ENCODE measurements around the gene PDXK.

DNA sequence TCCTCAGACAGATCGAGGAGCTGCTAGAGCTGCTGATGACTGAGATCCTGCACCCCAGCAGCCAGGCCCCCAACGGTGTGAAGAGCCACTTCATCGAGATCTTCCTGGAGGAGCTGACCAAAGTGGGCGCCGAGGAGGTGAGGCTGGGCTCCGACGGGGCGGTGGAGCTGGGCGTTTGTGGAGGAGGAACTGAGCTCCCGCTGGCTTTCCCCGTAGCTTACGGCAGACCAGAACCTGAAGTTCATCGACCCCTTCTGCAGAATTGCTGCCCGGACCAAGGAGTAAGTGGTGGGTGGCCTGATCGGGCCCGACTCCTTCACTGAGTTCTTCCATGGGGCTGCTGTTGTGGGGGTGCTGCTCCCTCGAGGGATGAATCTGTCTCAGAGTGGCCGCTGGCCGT is 78.5 kb downstream of the PDXK start:
- TF ChIP-seq, protein P1, sequence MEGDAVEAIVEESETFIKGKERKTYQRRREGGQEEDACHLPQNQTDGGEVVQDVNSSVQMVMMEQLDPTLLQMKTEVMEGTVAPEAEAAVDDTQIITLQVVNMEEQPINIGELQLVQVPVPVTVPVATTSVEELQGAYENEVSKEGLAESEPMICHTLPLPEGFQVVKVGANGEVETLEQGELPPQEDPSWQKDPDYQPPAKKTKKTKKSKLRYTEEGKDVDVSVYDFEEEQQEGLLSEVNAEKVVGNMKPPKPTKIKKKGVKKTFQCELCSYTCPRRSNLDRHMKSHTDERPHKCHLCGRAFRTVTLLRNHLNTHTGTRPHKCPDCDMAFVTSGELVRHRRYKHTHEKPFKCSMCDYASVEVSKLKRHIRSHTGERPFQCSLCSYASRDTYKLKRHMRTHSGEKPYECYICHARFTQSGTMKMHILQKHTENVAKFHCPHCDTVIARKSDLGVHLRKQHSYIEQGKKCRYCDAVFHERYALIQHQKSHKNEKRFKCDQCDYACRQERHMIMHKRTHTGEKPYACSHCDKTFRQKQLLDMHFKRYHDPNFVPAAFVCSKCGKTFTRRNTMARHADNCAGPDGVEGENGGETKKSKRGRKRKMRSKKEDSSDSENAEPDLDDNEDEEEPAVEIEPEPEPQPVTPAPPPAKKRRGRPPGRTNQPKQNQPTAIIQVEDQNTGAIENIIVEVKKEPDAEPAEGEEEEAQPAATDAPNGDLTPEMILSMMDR (IDR thresholded peaks at IDR 0.05; ENCODE audit: extremely low read depth in 1 of 2, insufficient read depth in 1 of 2, low read depth in 1 of 2, low read length in 2 of 2): no peak
- TF ChIP-seq MAX (IDR thresholded peaks at IDR 0.05; ENCODE audit: insufficient read depth, insufficient read length) (no peak), EZH2 (IDR thresholded peaks at IDR 0.05; ENCODE audit: borderline replicate concordance, low read depth, low read length, severe bottlenecking) (no peak), POLR2A (IDR thresholded peaks at IDR 0.05; ENCODE audit: low read depth, low read length) (no peak), MYC (IDR thresholded peaks at IDR 0.05; ENCODE audit: low read depth, low read length) (no peak), FOS (IDR thresholded peaks at IDR 0.05; ENCODE audit: borderline replicate concordance, insufficient read depth, low read length) (no peak), POLR2AphosphoS5 (IDR thresholded peaks at IDR 0.05; ENCODE audit: insufficient read depth, low read depth, low read length) (no peak), JUN (IDR thresholded peaks at IDR 0.05; ENCODE audit: borderline replicate concordance, insufficient read depth, insufficient read length, low read depth) (no peak), GATA2 (IDR thresholded peaks at IDR 0.05; ENCODE audit: insufficient read depth, insufficient read length, low read depth, low read length) (no peak)

Measured in endothelial cell of umbilical vein (primary cell).